Measurements from ENCODE around the gene THEMIS. TPM values are rescaled to one million over a fixed set of nuclear protein-coding genes. Genes with fewer than 3 reads are reported as not detected.

THEMIS gene
- total and polyA plus RNA-seq, 2 of the 4 experiments (the other 2 are of a cell fraction): not detected

GRCh38 chr6:127727260-127727953 is 173.5 kb downstream of the THEMIS start:
- Histone ChIP-seq H3K18ac (ENCODE audit: low read depth, low read length) (no peak overlapping the region), H2AK9ac (replicated peaks; ENCODE audit: low read depth, low read length, poor library complexity) (no peak overlapping the region), H3K9me1 (ENCODE audit: insufficient read depth, low read length) (no peaks in the 10 kb centered on the region; the same call in 1 of the 2 replicates), H2AK5ac (ENCODE audit: low read depth, low read length) (no peak overlapping the region), H2BK5ac (ENCODE audit: low read depth, low read length, poor library complexity, severe bottlenecking) (no peak overlapping the region), H3K4me2 (ENCODE audit: low read depth, low read length) (no peak overlapping the region), H3K56ac (ENCODE audit: extremely low read depth, insufficient read depth, low read length) (no peak overlapping the region), H2BK15ac (ENCODE audit: low read depth, low read length) (no peak overlapping the region), H3K4me3 (ENCODE audit: insufficient read depth, low read depth, low read length) (no peak overlapping the region), H3K9ac (ENCODE audit: low read depth, low read length) (no peak overlapping the region), H2BK120ac (ENCODE audit: low read depth, low read length) (no peak overlapping the region), H3K14ac (replicated peaks; ENCODE audit: low read depth, low read length) (no peak overlapping the region), H4K8ac (ENCODE audit: low read depth in 2 of 2, low read length in 2 of 2) (no peak overlapping the region), H3K27me3 (ENCODE audit: control insufficient read depth, insufficient read depth, low read length) (peaks cover 18% of the 10 kb centered on the region), H3K27ac (ENCODE audit: insufficient read depth, low read length) (no peak overlapping the region), H4K5ac (ENCODE audit: low read depth, low read length) (no peak overlapping the region), H3K79me1 (ENCODE audit: low read depth in 1 of 2, low read length in 2 of 2) (no peaks in the 10 kb centered on the region), H2BK20ac (ENCODE audit: low read depth, low read length) (no peak overlapping the region), H3K36me3 (ENCODE audit: control insufficient read depth, insufficient read depth, low read length) (no peaks in the 10 kb centered on the region), H3K23ac (ENCODE audit: low read depth, low read length) (no peak overlapping the region), H3K9me3 (ENCODE audit: control insufficient read depth, insufficient read depth, low read length) (no peaks in the 10 kb centered on the region), H3K4ac (ENCODE audit: low read depth, low read length) (no peak overlapping the region), H4K91ac (ENCODE audit: insufficient read depth, low read depth, low read length) (no peak overlapping the region), H2AFZ (replicated peaks; ENCODE audit: low read length, poor library complexity) (no peak overlapping the region), H3K4me1 (ENCODE audit: control insufficient read depth, insufficient read depth, low read length) (no peaks in the 10 kb centered on the region), H4K20me1 (ENCODE audit: insufficient read depth, low read length) (no peaks in the 10 kb centered on the region)
- dilution Hi-C loops (cut with HindIII; ENCODE audit: low sequenced_read_pairs, unreplicated experiment): no loop called here
- ATAC-seq (ENCODE audit: low read depth): no peak
- no peak for TF ChIP-seq RCOR1 (IDR thresholded peaks at IDR 0.05; ENCODE audit: insufficient replicate concordance, low read length)
- TF ChIP-seq NFE2L2 (IDR thresholded peaks at IDR 0.05; ENCODE audit: low read depth, low read length): no peak
- TF ChIP-seq CEBPB (IDR thresholded peaks at IDR 0.05; ENCODE audit: low read depth, low read length): no peak
- TF ChIP-seq SMC3 (IDR thresholded peaks at IDR 0.05; ENCODE audit: low read depth, low read length): no peak
- no peak for TF ChIP-seq FOS (IDR thresholded peaks at IDR 0.05; ENCODE audit: low read depth, low read length)
- TF ChIP-seq, protein P1, sequence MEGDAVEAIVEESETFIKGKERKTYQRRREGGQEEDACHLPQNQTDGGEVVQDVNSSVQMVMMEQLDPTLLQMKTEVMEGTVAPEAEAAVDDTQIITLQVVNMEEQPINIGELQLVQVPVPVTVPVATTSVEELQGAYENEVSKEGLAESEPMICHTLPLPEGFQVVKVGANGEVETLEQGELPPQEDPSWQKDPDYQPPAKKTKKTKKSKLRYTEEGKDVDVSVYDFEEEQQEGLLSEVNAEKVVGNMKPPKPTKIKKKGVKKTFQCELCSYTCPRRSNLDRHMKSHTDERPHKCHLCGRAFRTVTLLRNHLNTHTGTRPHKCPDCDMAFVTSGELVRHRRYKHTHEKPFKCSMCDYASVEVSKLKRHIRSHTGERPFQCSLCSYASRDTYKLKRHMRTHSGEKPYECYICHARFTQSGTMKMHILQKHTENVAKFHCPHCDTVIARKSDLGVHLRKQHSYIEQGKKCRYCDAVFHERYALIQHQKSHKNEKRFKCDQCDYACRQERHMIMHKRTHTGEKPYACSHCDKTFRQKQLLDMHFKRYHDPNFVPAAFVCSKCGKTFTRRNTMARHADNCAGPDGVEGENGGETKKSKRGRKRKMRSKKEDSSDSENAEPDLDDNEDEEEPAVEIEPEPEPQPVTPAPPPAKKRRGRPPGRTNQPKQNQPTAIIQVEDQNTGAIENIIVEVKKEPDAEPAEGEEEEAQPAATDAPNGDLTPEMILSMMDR (conservative IDR thresholded peaks at IDR 0.05; ENCODE audit: low read depth, low read length): no peak
- TF ChIP-seq MXI1 (IDR thresholded peaks at IDR 0.05; ENCODE audit: borderline replicate concordance, low read depth, low read length): no peak
- no peak for TF ChIP-seq ELK1 (IDR thresholded peaks at IDR 0.05; ENCODE audit: borderline replicate concordance, low read depth, low read length)
- TF ChIP-seq USF2 (IDR thresholded peaks at IDR 0.05; ENCODE audit: low read depth, low read length): no peak
- no peak for TF ChIP-seq RAD21 (IDR thresholded peaks at IDR 0.05; ENCODE audit: low read length)
- TF ChIP-seq BHLHE40 (IDR thresholded peaks at IDR 0.05; ENCODE audit: low read depth, low read length): no peak
- TF ChIP-seq POLR2A (IDR thresholded peaks at IDR 0.05; ENCODE audit: low read depth, low read length): no peak
- no peak for TF ChIP-seq CHD1 (IDR thresholded peaks at IDR 0.05; ENCODE audit: low read depth, low read length)
- TF ChIP-seq MAZ (IDR thresholded peaks at IDR 0.05; ENCODE audit: borderline replicate concordance, low read depth, low read length): no peak
- no peak for TF ChIP-seq RFX5 (IDR thresholded peaks at IDR 0.05; ENCODE audit: low read depth, low read length)
- no peak for TF ChIP-seq MAFK (IDR thresholded peaks at IDR 0.05; ENCODE audit: low read depth, low read length)
- BruUV-seq (replicated peaks): no TSS peak
- ChIA-PET POLR2A (ENCODE audit: unreplicated experiment) (no interaction called here), CTCF (interaction anchor here (0.6 to 0.8 kb wide), 2 partner anchors 31 to 264 kb away, joined by 5 read pairs; no protein-coding TSS in a partner anchor)
- intact Hi-C loops (cut with micrococcal nuclease): no loop called here
- in situ Hi-C loops (cut with MboI; ENCODE audit: low sequenced_read_pairs): no loop called here
- no peak for DNase-seq
- no CpG with 5 or more reads among the region's 1 CpG for WGBS, 2 experiments (ENCODE audit: extremely low coverage in 2 of 2, insufficient read length in 1 of 2)

Measured in IMR-90 (cell line).